ENCODE data around the gene FAM78B.

FAM78B gene

GRCh38 chr1:166069390-166069789 lies 97.4 kb downstream of the FAM78B start:
- no peak for DNase-seq (ENCODE audit: low read depth, low spot score)

- DNase-seq (ENCODE audit: low read depth, low spot score): no peak
Measured at GRCh38 chr1:166066107-166066506, 100.7 kb downstream of the FAM78B start.

- no peak for DNase-seq (ENCODE audit: low read depth, low spot score)
Measured at GRCh38 chr1:166064951-166065350, 101.8 kb downstream of the FAM78B start.

DNA sequence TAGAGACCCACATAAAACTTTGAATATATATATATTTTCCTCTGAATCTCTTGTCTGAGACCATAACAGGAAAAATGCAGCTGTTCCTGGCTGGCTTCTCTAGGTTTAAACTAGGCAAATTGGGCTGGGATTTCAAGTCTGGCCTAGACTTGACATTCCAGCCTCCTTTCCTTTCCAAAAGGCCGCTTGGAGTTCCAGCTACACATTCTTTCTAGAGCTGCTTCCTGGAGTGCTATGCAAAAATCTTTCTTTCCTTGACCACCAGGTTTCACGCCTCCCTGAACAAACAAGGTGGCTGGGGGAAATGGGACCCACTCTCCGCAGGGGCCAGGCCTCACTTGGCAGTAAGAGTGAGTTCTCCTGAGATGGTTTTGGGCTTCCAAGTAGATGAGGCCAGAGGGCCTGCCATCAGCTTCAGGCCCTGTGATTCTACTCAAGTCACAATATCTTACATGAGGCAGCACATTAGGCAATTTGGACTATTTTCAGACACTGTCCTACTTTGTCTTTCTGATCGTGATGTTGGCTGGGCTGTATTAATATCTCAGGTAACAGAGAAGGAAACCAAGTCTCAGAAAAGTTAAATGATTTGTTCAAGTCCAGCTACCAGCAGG lies 102.4 kb downstream of the FAM78B start:
- DNase-seq (ENCODE audit: low read depth, low spot score): no peak

DNA sequence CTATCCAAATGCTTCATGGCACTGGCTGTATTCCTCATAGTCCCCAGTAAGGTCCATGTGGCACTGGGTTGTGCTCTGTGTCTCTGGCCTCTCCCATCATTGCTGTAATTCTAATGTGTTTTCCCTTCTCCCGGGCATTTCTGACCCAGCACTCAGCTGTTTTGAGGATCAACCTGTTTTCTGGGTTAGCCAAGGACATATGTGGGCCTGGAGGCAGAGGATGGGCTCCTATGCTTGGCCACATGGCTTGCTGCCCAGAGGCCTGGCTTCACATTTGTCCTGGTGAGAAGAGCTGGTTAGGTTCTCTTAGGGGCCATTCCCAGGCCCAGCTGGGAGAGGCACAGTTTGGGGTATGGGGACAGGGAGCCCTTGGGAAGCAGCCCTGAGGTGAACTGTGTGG lies 103.1 kb downstream of the FAM78B start:
- no peak for DNase-seq (ENCODE audit: low read depth, low spot score)

DNA sequence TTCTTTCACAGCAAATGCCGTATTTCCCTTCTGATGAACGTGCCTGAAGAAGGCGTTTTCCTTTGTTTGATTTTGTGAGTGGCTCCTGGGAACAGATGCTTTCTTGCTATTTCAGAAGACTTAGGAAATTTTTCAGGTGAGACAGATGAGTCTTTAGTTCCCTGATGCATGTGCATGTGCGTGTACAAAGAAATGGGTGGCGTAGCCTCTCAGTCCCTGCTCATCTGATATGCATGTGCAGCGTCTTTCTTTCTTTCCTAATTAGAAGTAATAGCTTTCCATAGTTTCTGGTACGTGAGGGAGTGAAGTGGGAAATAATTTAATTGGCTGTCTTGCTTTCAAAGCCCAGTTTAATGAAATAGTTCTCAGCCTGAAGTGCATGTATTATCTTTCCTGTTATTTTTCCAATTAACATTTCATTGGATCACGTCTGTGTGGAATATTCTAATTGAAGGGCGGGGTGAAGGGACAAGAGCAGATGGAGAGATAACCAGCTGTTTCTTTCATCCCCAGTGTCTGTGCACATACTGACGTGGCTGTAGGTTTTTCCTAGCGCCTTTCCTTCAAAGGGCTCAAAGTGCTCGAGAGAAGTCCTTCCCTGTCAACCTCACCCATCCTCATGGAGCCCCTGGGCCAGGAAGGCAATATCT lies 104.3 kb downstream of the FAM78B start:
- DNase-seq (ENCODE audit: low read depth, low spot score): no peak

GRCh38 chr1:166057650-166058049 lies 109.2 kb downstream of the FAM78B start:
- no peak for DNase-seq (ENCODE audit: low read depth, low spot score)

DNA sequence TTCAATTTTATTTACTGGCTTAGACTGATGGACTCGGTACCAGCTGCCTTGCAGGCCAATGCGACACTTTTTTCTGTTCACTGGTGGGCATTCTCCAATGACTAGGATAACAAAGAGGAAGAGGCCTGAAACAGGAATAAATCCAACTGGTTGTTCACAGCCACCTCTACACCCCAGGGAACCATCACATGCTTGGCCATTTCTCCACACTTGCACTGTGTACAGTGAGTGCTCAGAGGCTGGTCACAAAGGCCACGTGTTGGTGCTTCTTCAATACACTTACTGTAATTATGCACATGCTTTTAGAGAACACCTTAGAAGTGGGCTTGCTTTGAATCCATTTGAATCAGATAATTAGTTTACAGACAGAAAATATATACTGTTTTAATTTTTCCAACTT lies 113.4 kb downstream of the FAM78B start:
- DNase-seq (ENCODE audit: low read depth, low spot score): no peak

DNA sequence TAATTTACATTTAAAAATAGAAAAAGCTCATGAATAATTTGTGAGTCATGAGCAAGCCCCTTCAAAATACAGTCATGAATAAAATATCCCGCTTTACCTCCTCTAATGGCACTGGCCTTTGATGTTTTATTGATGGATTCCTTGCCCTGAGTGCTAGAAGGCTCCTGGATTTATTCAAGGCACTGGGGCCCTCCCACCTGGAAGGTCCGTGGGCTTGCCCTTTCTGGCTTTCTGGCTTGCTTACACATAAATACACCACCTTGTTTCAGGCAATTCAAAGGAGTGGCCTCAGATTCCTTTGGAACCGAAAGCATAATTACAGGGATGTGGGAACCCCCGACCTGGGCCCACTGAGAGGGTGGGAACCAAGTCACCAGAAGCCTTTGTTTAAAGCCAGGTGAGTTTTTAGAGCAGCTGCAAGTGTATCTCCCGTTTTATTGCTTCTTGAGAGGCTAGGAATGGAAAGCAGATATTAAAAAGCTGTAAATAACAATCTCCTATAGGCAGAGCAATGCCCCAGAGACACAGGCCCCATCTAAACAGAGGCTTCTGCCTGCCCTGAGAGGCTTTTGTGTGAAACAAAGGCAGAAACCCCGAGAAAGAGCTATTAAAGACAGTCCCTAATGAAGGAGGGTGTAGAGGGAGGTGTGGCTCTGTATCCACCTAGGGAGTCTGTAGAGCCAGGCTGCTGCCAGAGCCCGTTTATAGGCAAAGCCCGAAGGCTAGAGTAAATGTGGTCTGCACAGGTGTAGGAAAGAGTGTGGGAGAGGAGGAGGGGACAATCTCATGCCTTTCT lies 126.4 kb downstream of the FAM78B start:
- DNase-seq (ENCODE audit: low read depth, low spot score): no peak

DNA sequence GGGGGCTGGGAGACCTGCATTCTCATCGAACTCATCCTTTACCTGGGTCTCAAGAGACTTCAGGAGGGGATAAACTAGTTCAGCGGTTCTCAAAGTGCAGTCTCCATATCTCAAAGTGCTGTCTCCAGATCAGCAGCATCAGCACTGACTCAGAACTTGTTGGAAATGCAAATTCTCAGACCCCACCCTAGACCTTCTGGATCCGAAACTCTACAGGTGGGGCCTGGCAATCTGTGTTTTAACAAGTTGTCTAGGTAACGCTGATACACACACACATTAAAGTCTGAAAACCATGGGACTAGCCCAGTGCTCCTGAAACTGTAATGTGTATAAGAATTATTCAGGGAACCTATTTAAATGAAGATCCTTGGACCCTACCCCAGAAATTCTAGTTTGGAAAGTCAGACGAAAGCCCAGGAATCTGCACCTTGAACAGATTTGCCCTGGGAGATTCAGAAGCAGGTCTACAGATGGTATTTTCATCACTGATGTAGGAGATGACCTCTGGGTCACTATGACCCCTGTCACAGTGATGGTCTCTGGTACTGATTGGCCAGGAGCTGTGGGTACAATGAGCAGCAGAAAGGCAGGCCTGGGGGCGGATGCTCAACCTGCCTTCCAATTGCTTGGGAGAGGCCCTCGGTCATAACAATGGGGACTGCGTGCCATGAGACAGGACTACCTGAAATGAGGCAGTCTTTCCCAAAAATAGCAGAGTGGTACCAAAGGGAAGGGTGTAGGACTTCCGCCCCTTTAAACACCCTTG lies 127.2 kb downstream of the FAM78B start:
- DNase-seq (ENCODE audit: low read depth, low spot score): no peak

GRCh38 chr1:166036092-166036491 lies 130.7 kb downstream of the FAM78B start:
- DNase-seq (ENCODE audit: low read depth, low spot score): no peak

- DNase-seq (ENCODE audit: low read depth, low spot score): no peak
Measured at GRCh38 chr1:166032572-166033371, 134.0 kb downstream of the FAM78B start.

- DNase-seq (ENCODE audit: low read depth, low spot score): no peak
Measured at GRCh38 chr1:166031932-166032571, 134.7 kb downstream of the FAM78B start.

DNA sequence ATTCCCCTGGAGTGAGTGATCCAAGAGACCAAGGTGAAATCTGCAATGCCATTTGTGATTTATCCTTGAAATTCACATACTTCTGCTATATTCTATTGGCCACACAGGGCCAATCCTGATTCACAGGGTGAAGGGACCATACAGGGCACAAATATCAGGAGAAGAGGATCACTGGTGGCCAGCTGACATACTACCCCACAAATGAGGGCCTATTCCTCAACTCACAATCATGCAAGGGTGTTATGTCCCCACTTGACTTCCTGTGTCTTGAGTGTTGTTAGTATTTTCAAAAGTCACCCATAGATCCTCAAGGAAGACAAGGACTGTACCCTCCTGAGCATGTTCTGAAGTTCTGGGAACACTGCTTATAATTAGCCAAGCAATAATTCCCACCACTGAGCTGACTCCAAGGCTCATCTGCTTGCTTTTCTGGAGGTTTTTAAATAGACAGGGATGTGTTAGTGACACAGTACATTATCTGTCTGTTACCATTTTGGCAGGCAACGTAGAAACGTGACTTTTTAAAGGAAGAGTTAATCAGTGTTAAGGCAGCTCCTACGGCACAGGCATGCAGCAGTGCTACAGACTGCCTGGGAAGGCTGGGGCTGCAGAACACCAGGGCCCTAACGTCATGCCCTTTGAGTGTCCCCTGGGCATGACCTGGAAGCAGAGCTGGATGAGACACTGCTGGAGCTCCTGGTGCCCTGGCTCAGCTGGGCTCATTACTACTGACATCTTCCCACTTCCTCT lies 137.4 kb downstream of the FAM78B start:
- DNase-seq (ENCODE audit: low read depth, low spot score): no peak

DNA sequence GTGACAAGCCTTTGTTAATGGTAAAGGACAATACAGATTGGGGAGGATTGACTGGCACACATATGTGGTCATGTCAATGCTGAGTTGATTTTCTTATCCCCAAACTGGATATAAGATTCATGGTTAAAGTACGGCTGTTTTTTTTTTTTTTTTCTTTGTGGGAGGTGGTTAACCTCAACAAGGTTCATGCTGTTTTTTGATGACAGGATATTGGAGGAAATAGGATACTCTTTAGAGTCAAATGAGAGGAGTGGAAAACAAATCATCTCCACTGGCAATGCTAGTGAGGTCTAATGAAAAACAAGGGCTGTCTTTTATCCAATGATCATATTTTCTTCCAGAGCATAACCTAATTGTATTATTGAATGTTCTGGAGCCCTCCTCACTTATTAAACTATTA lies 140.2 kb downstream of the FAM78B start:
- DNase-seq (ENCODE audit: low read depth, low spot score): no peak

GRCh38 chr1:166026143-166026542 lies 140.7 kb downstream of the FAM78B start:
- no peak for DNase-seq (ENCODE audit: low read depth, low spot score)

- no peak for DNase-seq (ENCODE audit: low read depth, low spot score)
Measured at GRCh38 chr1:166020210-166020609, 146.6 kb downstream of the FAM78B start.
